HG03378 (cell line): Measurements from ENCODE around the gene ARHGAP24.
A peak's percentile ranks its signal among the peaks of the same experiment; 100 is the strongest.
"Not testable (repeated sequence)": the region's sequence is repeated elsewhere in the genome, so short reads cannot be mapped to it uniquely, and the experiment has no call there.

Experiments used
- ATAC-seq: cut with Tn5 transposase; IDR thresholded peaks from one replicate; pipeline ENCODE4 v1.9.1; 2021; ENCODE audit warnings: mild to moderate bottlenecking, moderate library complexity; ENCODE audit not compliant: unreplicated experiment

ARHGAP24 gene

GRCh38 chr4:85515701-85516100 lies 40.8 kb downstream of the ARHGAP24 start:
- no peak for ATAC-seq

GRCh38 chr4:85518526-85518925 lies 43.6 kb downstream of the ARHGAP24 start:
- not testable (repeated sequence) for ATAC-seq

- no peak for ATAC-seq
Measured at GRCh38 chr4:85520765-85521749, 46.1 kb downstream of the ARHGAP24 start.

GRCh38 chr4:85522277-85522676 lies 47.3 kb downstream of the ARHGAP24 start:
- ATAC-seq: no peak

GRCh38 chr4:85522836-85523235 lies 47.9 kb downstream of the ARHGAP24 start:
- no peak for ATAC-seq

- ATAC-seq: no peak
Measured at GRCh38 chr4:85527815-85528214, 52.9 kb downstream of the ARHGAP24 start.

GRCh38 chr4:85531560-85532341 lies 56.8 kb downstream of the ARHGAP24 start:
- ATAC-seq: no peak

GRCh38 chr4:85534120-85534519 lies 59.2 kb downstream of the ARHGAP24 start:
- ATAC-seq: no peak

- ATAC-seq: no peak
Measured at GRCh38 chr4:85543832-85544231, 68.9 kb downstream of the ARHGAP24 start.

GRCh38 chr4:85544751-85545150 lies 69.8 kb downstream of the ARHGAP24 start:
- no peak for ATAC-seq

- no peak for ATAC-seq
Measured at GRCh38 chr4:85548116-85548515, 73.2 kb downstream of the ARHGAP24 start.

GRCh38 chr4:85548841-85549240 lies 73.9 kb downstream of the ARHGAP24 start:
- ATAC-seq: no peak

GRCh38 chr4:85555206-85555605 lies 80.3 kb downstream of the ARHGAP24 start:
- peak; percentile 34 for ATAC-seq

GRCh38 chr4:85556283-85556682 lies 81.3 kb downstream of the ARHGAP24 start:
- no peak for ATAC-seq

- peak; percentile 97 for ATAC-seq
Measured at GRCh38 chr4:85557016-85557901, 82.3 kb downstream of the ARHGAP24 start.

GRCh38 chr4:85565761-85566480 lies 91.0 kb downstream of the ARHGAP24 start:
- ATAC-seq: no peak

GRCh38 chr4:85569730-85570299 lies 94.9 kb downstream of the ARHGAP24 start:
- ATAC-seq: peak; percentile 51

- no peak for ATAC-seq
Measured at GRCh38 chr4:85570388-85570787, 95.4 kb downstream of the ARHGAP24 start.

- no peak for ATAC-seq
Measured at GRCh38 chr4:85571008-85571407, 96.1 kb downstream of the ARHGAP24 start.

- no peak for ATAC-seq
Measured at GRCh38 chr4:85573270-85573669, 98.3 kb downstream of the ARHGAP24 start.
